Measurements from ENCODE around the gene TBCD. TPM values are rescaled to one million over a fixed set of nuclear protein-coding genes. Genes with fewer than 3 reads are reported as not detected.

The TBCD gene
- total and polyA plus RNA-seq, 9 of the 15 experiments (the other 6 are each of a cell fraction or from before 2014, with no cell fraction given), result 8.9 to 98.5 (median 28.0) TPM

DNA sequence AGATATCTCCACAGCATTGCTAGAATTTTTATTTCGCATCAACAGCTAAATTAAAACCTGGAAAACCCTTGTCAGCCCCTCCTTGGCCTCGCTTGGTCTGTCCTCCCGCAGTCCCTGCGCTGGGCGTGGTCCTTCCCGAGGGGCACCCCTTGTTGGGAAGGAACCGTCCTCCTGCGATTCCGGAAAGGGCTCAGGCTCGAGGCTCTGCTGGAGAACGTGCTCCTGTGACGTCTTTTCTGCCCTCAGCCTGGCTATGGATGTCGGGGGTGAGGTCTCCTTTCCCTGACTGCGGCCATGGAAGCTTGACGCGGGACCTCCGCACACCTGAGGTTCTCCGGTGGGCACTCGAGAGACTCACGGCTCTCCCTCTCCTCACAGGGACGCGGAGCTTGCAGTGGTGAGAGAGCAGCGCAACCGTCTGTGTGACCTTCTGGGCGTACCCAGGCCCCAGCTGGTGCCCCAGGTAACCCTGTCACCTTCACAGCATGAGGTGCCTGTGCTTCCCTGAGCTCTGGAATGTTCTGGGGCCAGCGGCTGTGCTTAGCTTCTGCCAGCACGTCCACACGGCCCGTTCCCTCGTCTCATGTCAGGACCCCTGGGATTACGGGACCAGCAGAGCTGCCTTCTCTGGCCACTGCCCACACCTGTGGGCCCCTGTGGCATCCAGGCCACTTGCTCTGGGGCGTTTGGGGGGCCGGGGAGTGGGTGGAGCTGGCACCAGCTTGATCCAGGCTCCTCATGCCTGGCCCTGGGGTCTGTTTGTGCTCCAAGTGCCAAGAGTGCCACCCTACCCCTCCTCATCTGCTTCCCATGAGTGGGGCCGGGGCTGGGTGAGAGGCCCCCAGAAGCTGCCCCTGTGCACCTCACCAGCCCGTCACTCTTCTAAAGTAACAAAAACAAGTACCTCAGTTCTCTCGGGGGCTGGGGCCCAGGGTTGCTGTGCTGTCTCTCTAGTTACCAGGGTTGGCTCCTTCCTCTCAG is 189.4 kb downstream of the TBCD start:
- H3K79me2 ChIP-seq (ENCODE audit: control insufficient read depth, insufficient read depth, low read length), result no peaks in the 10 kb centered on the region
- TF ChIP-seq TFAM (CRISPR knock-in tag; conservative IDR thresholded peaks at IDR 0.05) (no peak), POLR2G (IDR thresholded peaks at IDR 0.05; ENCODE audit: low read depth, low read length) (peak; percentile 61; the same call in 1 of the 2 replicates), BRCA1 (IDR thresholded peaks at IDR 0.05) (no peak), BRCA1 (CRISPR knock-in tag; IDR thresholded peaks at IDR 0.05) (no peak), ZNF239 (CRISPR knock-in tag; IDR thresholded peaks at IDR 0.05) (no peak)
- TF ChIP-seq, protein P1, sequence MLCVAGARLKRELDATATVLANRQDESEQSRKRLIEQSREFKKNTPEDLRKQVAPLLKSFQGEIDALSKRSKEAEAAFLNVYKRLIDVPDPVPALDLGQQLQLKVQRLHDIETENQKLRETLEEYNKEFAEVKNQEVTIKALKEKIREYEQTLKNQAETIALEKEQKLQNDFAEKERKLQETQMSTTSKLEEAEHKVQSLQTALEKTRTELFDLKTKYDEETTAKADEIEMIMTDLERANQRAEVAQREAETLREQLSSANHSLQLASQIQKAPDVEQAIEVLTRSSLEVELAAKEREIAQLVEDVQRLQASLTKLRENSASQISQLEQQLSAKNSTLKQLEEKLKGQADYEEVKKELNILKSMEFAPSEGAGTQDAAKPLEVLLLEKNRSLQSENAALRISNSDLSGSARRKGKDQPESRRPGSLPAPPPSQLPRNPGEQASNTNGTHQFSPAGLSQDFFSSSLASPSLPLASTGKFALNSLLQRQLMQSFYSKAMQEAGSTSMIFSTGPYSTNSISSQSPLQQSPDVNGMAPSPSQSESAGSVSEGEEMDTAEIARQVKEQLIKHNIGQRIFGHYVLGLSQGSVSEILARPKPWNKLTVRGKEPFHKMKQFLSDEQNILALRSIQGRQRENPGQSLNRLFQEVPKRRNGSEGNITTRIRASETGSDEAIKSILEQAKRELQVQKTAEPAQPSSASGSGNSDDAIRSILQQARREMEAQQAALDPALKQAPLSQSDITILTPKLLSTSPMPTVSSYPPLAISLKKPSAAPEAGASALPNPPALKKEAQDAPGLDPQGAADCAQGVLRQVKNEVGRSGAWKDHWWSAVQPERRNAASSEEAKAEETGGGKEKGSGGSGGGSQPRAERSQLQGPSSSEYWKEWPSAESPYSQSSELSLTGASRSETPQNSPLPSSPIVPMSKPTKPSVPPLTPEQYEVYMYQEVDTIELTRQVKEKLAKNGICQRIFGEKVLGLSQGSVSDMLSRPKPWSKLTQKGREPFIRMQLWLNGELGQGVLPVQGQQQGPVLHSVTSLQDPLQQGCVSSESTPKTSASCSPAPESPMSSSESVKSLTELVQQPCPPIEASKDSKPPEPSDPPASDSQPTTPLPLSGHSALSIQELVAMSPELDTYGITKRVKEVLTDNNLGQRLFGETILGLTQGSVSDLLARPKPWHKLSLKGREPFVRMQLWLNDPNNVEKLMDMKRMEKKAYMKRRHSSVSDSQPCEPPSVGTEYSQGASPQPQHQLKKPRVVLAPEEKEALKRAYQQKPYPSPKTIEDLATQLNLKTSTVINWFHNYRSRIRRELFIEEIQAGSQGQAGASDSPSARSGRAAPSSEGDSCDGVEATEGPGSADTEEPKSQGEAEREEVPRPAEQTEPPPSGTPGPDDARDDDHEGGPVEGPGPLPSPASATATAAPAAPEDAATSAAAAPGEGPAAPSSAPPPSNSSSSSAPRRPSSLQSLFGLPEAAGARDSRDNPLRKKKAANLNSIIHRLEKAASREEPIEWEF (CRISPR knock-in tag; IDR thresholded peaks at IDR 0.05), result no peak
- H3K27ac ChIP-seq (ENCODE audit: extremely low read depth, low read depth, low read length), result no peak overlapping the region
- peaks cover 82% of the 10 kb centered on the region for H3K36me3 ChIP-seq (ENCODE audit: control insufficient read depth, insufficient read depth, low read length)
- DNase-seq (ENCODE audit: extremely low read depth in 1 of 4, low spot score in 3 of 4), result no peak
- intact Hi-C loops (cut with micrococcal nuclease), result no loop called here
- peaks cover 18% of the 10 kb centered on the region for H3K9me3 ChIP-seq (replicated peaks; ENCODE audit: control insufficient read depth, insufficient read depth, low read depth, low read length)
- WGBS (ENCODE audit: insufficient coverage, low coverage, missing lambda C conversion rate), result 92% methylated on average over 24 of the region's 36 CpGs
- in situ Hi-C loops (cut with MboI), result no loop called here
- H3K4me3 ChIP-seq, result no peak overlapping the region
- no peak for FAIRE-seq
- CTCF ChIA-PET (ENCODE audit: low intra/inter-chr PET ratio), result no interaction called here
- POLR2A ChIA-PET, result interaction anchor here (0.6 to 0.9 kb wide), 2 partner anchors 283 to 754 kb away, joined by 3 to 5 read pairs; no protein-coding TSS in a partner anchor
- no peak overlapping the region for H2AFZ ChIP-seq (ENCODE audit: low read depth, low read length)
- H3K4me1 ChIP-seq (replicated peaks in 1 of 2; ENCODE audit: control insufficient read depth in 2 of 2, insufficient read depth in 2 of 2, low read length in 2 of 2), result no peaks in the 10 kb centered on the region; a peak in 1 of 5 replicates
- H3K27me3 ChIP-seq (ENCODE audit: control insufficient read depth in 2 of 2, insufficient read depth in 2 of 2, low read length in 2 of 2), result no peaks in the 10 kb centered on the region
- H3K9me1 ChIP-seq (ENCODE audit: control insufficient read depth, insufficient read depth, low read length), result peaks cover 3% of the 10 kb centered on the region
- H3K9ac ChIP-seq (ENCODE audit: insufficient read depth in 1 of 2, low read depth in 2 of 2, low read length in 2 of 2), result no peak overlapping the region
- ATAC-seq, result no peak
- BruUV-seq (replicated peaks), result no TSS peak
- H3K4me2 ChIP-seq (ENCODE audit: insufficient read depth, low read length), result no peak overlapping the region
- no peaks in the 10 kb centered on the region for H4K20me1 ChIP-seq (replicated peaks; ENCODE audit: control insufficient read depth, insufficient read depth, low read length)
